ENCODE measurements around the gene FAM170B.

Gene FAM170B

DNA sequence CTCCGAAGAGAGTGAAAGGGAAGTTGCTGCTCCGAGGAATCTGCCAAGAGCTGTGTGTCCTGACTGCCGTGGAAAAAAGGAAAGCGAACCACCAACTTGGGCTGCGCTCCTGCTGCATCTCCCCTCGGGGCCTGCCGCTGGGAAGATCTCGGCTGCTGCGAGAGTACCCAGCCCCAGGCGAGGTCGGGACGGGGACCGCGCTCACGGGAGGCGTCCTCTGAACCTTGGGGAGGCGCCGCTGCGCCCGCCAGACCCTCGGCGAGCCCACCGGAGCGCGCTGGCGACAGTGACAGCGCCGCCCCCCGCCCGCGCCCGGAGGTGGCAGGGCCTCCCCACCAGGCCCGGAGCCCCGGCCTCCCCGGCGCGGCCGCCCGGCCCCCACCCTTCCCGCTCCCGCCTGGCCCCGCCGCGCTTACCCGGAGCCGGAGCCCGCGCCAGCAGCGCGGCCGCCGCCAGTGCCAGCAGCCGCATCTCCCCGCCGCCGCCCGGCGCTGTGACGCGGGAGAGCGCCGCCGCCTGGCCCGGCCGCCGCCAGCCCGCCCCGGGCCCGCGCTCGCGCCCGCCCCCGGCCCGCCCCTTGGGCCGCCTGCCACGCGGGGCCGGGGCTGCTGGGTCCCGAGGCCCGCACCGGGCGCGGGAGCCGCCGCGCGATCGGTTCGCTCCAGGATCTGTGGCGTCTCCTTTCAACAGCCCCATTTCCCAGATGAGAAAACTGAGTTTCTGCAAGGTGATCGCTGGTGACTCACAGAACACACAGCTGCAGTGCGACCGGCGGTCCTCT is 18.6 kb downstream of the FAM170B start, which contains the start of gene VSTM4:
TSS of gene VSTM4 (minus strand) at position 508 of the 781 bp plus-strand sequence. CDS start at position 471, 37 bp downstream.
- no peak within 1 kb of the TSS for H3K27ac Mint-ChIP-seq
- H3K9me3 Mint-ChIP-seq, result no peaks in the 10 kb centered on the region
- H3K4me3 Mint-ChIP-seq, result peak within 1 kb of the TSS; percentile 42
- H3K36me3 Mint-ChIP-seq (ENCODE audit: low read depth), result no peaks in the 10 kb centered on the region
- peaks cover 49% of the 10 kb centered on the region for H3K27me3 Mint-ChIP-seq (ENCODE audit: low read depth)
- H3K4me1 Mint-ChIP-seq (ENCODE audit: low read depth), result peaks cover 4% of the 10 kb centered on the region

DNA sequence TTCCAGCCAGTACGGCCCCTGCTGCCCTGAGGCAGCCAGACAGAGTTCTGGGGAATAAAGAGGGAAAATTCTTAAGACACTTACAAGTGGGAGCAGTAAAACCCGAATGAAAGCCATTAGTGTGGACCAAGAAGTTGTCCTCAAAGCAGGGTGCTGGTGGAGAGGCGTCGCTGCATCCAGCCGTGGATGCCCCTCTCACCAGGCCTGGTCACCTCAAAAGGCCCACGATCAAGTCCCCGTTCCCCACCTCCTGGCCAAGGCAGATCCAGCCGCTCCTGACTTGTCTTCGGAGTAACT is 19.2 kb downstream of the FAM170B start:
- peaks cover 47% of the 10 kb centered on the region for H3K27me3 Mint-ChIP-seq (ENCODE audit: low read depth)
- peak overlapping the region; percentile 42 for H3K4me3 Mint-ChIP-seq
- no peak overlapping the region for H3K27ac Mint-ChIP-seq

DNA sequence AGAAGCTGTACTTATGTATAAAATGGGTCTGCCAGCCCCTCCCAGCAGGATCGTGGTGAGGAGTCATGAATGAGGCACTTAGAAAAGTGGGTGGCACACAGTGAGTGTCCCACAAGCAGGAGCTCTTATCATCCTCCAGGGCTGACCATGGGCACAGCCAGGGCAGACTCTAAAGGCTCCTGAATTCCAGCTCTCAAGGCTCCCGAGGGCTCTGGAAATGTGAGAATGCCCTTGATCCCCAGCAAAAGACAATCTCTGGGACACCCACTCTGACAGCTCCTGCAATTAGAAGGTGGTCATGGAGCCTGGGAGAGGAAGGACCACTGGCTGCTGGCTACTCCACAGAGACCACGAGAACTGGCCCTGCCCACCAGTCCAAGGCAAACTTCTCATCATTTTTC is 20.1 kb downstream of the FAM170B start:
- Mint-ChIP-seq H3K36me3 (ENCODE audit: low read depth) (no peaks in the 10 kb centered on the region), H3K9me3 (no peaks in the 10 kb centered on the region), H3K4me3 (no peak overlapping the region), H3K27me3 (ENCODE audit: low read depth) (peaks cover 43% of the 10 kb centered on the region), H3K27ac (no peak overlapping the region), H3K4me1 (ENCODE audit: low read depth) (peaks cover 4% of the 10 kb centered on the region)

More for the DNA sequence above, 19.2 kb downstream of the FAM170B start:
- H3K36me3 Mint-ChIP-seq (ENCODE audit: low read depth), result no peaks in the 10 kb centered on the region
- peaks cover 4% of the 10 kb centered on the region for H3K4me1 Mint-ChIP-seq (ENCODE audit: low read depth)
- no peaks in the 10 kb centered on the region for H3K9me3 Mint-ChIP-seq

DNA sequence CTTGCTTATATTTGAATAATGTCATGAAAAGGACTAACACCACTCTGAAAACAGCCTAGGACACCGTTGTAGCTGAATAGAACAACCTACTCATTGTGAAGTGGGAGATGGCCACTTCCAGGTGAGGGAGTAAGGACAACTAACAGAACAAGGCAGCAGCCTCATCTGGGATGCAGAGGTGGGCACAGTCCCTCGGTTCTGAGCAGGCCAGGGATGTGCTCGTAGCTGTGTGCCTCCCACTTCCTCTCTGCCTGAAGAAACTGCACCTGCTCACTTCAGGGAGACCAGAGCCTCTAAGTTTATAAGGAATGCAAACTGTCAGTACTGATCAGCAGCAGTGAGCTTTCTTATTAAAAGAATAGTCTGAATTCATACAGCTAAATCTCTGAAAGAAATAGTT is 21.0 kb downstream of the FAM170B start:
- no peak overlapping the region for H3K4me3 Mint-ChIP-seq

DNA sequence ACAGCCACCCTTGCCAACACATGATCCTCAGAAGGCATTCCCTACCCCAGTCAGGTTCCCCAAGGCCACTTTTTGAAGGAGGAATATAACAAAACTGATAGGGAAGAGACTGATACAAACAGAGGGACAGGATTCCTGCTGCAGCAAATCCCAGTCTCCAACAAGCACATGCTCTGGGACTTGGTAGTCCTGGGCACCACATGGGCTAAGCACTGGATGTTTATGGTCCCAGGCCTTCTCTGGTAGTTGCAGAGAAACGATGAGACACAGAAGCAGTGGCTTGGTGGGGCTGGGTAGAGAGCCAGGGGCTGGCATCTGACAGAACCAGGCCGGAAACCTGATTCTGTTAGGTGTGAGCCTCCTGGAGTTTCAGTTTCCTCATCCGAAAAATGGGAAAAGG is 21.7 kb downstream of the FAM170B start:
- Mint-ChIP-seq H3K9me3 (no peaks in the 10 kb centered on the region), H3K36me3 (ENCODE audit: low read depth) (no peaks in the 10 kb centered on the region), H3K4me3 (no peak overlapping the region), H3K4me1 (ENCODE audit: low read depth) (peaks cover 4% of the 10 kb centered on the region), H3K27ac (no peak overlapping the region), H3K27me3 (ENCODE audit: low read depth) (peaks cover 31% of the 10 kb centered on the region)

More for the DNA sequence above, 21.0 kb downstream of the FAM170B start:
- Mint-ChIP-seq H3K27ac (no peak overlapping the region), H3K4me1 (ENCODE audit: low read depth) (peaks cover 4% of the 10 kb centered on the region), H3K9me3 (no peaks in the 10 kb centered on the region), H3K36me3 (ENCODE audit: low read depth) (no peaks in the 10 kb centered on the region), H3K27me3 (ENCODE audit: low read depth) (peaks cover 34% of the 10 kb centered on the region)

DNA sequence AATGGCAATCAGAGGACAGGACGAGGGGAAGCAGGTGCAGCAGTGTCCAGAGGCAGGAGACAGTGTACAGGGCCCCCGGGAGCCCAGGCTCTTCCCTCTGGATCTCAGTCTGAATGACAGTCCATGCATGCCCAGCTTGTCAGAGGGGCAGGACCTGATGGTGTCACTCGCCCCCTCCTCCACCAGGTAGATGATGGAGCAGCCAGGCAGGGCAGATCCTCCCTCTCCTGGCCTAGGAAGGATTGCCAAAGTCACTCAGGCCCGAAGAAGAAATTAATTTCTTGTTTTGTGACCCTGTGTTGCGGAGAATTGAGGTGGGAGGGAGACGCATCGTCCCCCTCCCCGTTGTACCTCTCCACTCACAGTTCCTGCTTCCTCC is 22.5 kb downstream of the FAM170B start:
- Mint-ChIP-seq H3K4me3 (no peak overlapping the region), H3K9me3 (no peaks in the 10 kb centered on the region), H3K27ac (no peak overlapping the region), H3K4me1 (ENCODE audit: low read depth) (peaks cover 3% of the 10 kb centered on the region), H3K36me3 (ENCODE audit: low read depth) (no peaks in the 10 kb centered on the region), H3K27me3 (ENCODE audit: low read depth) (peaks cover 24% of the 10 kb centered on the region)

DNA sequence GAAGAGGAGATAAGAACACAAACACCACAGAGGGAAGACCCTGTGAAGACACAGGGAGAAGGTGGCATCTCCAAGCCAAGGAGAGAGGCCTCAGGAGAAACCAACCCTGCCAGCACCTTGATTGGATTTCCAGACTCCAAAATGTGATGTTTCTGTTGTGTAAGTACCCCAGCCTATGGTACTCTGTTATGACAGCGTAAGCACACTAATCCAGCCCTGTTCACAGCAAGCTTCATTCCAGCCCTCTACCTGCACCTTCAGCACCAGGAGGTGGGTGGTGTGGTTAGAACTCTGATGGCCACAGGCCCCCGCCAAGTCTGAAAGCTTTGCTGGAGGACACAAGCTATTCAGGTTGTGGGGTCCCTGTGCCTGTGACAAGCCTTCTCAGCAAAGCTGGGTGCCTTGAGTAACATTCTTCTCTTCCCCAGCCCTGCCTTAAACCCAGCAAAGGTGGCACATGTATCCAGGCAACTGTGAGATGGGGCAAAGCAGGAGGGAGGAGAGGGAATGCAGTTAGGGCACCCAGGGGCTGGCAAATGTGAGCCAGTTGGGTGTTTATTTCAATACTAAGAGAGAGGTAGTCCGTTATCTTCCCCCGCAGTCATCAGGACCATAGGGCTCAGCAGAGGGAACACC is 23.0 kb downstream of the FAM170B start:
- H3K36me3 Mint-ChIP-seq (ENCODE audit: low read depth), result no peaks in the 10 kb centered on the region
- H3K9me3 Mint-ChIP-seq, result no peaks in the 10 kb centered on the region
- H3K27me3 Mint-ChIP-seq (ENCODE audit: low read depth), result peaks cover 19% of the 10 kb centered on the region
- H3K27ac Mint-ChIP-seq, result no peak overlapping the region
- no peaks in the 10 kb centered on the region for H3K4me1 Mint-ChIP-seq (ENCODE audit: low read depth)
- no peak overlapping the region for H3K4me3 Mint-ChIP-seq

DNA sequence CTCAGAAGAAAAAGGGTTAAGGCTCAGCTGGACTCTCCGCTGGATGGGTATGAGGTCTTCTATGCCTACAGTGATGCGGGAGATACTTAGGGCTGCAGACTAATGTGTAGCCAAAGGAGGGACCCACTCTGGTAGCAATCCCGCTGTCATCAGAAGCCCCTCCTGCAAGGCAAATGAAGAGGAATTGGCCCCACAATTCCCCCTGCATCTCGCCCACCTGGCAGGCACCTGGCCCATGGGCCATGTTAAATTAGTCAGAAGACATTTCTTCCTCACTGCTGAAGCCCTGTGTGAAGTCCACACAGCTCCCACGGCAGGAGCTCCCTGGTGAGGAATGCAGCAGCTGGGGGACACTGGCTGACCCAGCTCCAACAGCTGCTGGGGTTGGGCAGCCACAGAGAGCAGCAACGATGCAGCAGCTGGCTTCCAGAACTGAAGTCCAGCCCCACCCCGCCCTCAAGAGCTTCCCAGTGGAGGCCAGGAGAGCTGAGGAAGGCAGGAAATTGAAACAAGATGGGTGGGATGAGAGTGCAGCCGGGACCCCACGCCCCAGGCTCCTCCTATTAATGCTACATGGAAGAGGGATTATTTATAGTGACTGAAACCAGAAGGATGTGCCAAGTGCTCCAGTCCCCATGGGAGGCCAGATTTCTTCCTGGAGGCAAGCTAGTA is 24.0 kb downstream of the FAM170B start:
- no peaks in the 10 kb centered on the region for H3K36me3 Mint-ChIP-seq (ENCODE audit: low read depth)
- no peak overlapping the region for H3K27ac Mint-ChIP-seq
- peaks cover 23% of the 10 kb centered on the region for H3K27me3 Mint-ChIP-seq (ENCODE audit: low read depth)
- no peaks in the 10 kb centered on the region for H3K4me1 Mint-ChIP-seq (ENCODE audit: low read depth)
- no peak overlapping the region for H3K4me3 Mint-ChIP-seq
- no peaks in the 10 kb centered on the region for H3K9me3 Mint-ChIP-seq

DNA sequence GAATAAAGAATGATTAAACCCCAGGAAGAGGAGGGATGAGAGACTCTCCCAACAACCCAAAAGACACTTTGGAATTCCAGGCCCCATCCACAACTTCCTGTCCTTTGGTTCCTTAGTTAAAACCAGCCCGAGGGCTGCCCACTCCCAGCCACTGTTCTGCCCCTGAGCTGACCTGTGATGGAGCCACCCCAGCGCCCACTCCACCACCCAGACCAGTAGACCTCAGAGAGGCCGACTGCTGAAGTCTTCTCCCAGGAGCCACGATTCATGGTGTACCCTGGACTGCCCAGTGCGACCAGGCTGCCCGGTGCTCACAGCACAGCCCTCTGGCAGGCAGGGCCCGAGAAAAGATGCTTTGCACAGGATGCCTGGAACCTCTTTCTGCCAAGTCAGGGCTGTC is 25.2 kb downstream of the FAM170B start:
- H3K36me3 Mint-ChIP-seq (ENCODE audit: low read depth), result no peaks in the 10 kb centered on the region
- peaks cover 13% of the 10 kb centered on the region for H3K27me3 Mint-ChIP-seq (ENCODE audit: low read depth)
- no peak overlapping the region for H3K4me3 Mint-ChIP-seq
- no peaks in the 10 kb centered on the region for H3K9me3 Mint-ChIP-seq
- H3K4me1 Mint-ChIP-seq (ENCODE audit: low read depth), result no peaks in the 10 kb centered on the region
- no peak overlapping the region for H3K27ac Mint-ChIP-seq

DNA sequence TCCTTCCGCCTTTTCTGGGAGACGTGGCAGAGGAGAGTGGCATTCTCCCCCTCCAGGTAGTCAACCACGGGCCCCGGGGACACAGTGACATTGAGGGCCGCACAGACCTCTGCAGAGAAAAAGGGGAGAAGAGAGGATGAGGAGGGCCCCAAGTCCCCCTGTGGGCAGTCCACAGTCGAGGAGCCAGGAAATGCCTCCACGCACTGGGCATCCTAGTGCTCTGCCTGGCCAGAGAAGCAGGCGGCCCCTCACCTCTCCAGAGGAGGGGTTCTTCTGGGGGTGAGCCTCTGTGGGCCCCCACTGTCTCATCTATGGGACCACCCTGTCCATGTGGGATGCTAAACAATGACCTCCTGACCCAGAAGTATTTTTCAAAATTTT is 25.9 kb downstream of the FAM170B start:
- Mint-ChIP-seq H3K36me3 (ENCODE audit: low read depth) (no peaks in the 10 kb centered on the region), H3K27me3 (ENCODE audit: low read depth) (peaks cover 7% of the 10 kb centered on the region), H3K4me1 (ENCODE audit: low read depth) (no peaks in the 10 kb centered on the region), H3K27ac (no peak overlapping the region), H3K9me3 (no peaks in the 10 kb centered on the region), H3K4me3 (no peak overlapping the region)

DNA sequence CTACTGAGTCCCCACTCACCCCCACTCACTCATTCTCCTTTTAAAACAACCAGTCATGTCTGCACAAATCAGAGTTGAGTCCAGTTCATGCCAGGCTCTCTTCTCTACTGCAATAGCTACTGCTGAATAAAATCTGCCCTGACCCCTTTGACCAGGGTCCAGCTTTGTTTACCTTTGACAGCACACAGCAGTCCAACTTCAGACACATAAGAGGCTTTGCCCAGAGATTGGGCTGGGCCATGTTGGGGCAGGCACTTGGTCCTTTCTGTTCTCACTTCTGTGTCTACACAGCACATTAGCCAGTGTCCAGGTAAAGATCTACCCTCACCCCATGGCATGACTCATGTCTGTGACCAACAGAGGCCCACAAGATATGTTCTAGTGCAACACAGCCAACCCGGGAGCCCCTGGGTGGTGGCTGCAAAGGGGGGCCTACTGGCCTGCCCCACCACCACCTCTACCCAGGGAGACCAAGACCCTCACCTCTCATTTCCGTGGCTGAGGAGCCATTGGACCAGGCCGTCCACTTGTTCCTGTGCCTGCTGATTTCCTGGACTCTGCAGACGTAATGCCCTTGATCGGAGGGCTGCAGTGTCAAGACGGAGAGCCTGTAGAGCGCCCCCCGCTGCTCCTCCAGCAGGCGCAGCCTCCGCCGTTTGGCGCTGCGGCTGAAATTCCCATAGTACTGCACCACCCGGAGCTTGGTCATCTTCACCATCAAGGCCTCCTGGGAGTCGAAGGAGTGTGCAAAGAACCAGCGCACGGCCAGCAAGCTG is 26.5 kb downstream of the FAM170B start:
- peaks cover 7% of the 10 kb centered on the region for H3K27me3 Mint-ChIP-seq (ENCODE audit: low read depth)
- H3K27ac Mint-ChIP-seq, result no peak overlapping the region
- H3K36me3 Mint-ChIP-seq (ENCODE audit: low read depth), result no peaks in the 10 kb centered on the region
- H3K4me1 Mint-ChIP-seq (ENCODE audit: low read depth), result no peaks in the 10 kb centered on the region
- no peaks in the 10 kb centered on the region for H3K9me3 Mint-ChIP-seq
- no peak overlapping the region for H3K4me3 Mint-ChIP-seq

DNA sequence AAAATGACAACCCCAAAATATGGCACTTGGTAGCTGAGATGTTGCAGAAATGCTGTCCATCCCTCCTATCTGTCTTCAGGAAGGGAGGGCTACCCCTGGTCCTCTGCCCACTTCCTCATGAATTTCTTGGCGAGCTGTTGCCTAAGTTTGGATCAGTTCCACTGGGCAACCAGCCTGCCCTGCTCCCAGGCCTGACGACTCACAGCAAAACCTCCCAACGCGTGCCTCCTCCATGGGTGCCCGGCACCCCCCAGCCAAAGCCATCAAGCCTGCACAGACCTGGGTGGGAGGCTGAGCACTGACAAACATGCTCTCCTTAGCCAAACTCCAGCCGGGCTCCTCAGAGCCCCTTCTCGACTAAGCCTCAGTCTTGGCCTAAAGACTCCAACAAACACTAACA is 27.4 kb downstream of the FAM170B start:
- H3K4me1 Mint-ChIP-seq (ENCODE audit: low read depth), result no peaks in the 10 kb centered on the region
- no peaks in the 10 kb centered on the region for H3K9me3 Mint-ChIP-seq
- no peak overlapping the region for H3K27ac Mint-ChIP-seq
- no peaks in the 10 kb centered on the region for H3K36me3 Mint-ChIP-seq (ENCODE audit: low read depth)
- H3K27me3 Mint-ChIP-seq (ENCODE audit: low read depth), result peaks cover 10% of the 10 kb centered on the region
- no peak overlapping the region for H3K4me3 Mint-ChIP-seq

DNA sequence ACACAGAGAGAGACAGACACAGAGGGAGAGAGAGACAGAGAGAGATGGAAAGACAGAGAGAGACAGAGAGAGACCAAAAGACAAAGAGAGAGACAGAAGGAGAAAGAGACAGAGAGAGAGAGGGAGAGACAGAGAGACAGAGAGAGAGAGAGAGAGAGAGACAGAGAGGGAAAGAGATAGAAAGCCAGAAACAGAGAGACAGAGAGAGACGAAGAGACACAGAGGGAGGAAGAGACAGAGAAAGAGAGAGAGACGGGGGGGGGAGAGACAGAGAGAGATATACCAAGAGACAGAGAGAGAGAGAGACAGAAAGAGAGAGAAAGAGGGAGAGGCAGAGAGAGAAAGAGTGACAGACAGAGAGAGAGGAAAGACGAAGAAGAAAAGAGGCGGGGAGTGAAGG is 28.7 kb downstream of the FAM170B start:
- Mint-ChIP-seq H3K27ac (no peak overlapping the region), H3K9me3 (no peaks in the 10 kb centered on the region), H3K4me3 (no peak overlapping the region), H3K4me1 (ENCODE audit: low read depth) (no peaks in the 10 kb centered on the region), H3K27me3 (ENCODE audit: low read depth) (peaks cover 10% of the 10 kb centered on the region), H3K36me3 (ENCODE audit: low read depth) (no peaks in the 10 kb centered on the region)

DNA sequence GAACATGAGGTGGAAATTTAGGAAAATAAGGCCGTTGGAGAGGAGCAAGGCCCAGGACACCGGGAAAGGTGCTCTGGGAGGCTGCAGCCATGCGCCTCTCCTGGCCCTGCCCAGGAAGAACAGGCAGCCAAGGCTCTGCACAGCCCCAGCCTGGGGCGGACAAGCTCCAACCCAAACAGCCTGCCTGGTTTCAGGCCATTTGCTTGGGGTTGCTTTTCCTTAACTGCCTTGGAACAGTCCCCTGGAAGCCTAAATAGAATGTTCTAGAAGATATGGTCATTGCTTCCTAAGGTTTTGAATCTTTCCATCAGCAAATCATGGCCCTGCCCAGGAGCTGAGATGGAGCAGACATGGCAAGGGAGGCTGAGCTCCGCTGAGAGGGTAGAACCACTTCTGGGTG is 29.5 kb downstream of the FAM170B start:
- no peak overlapping the region for H3K27ac Mint-ChIP-seq
- no peaks in the 10 kb centered on the region for H3K9me3 Mint-ChIP-seq
- H3K4me1 Mint-ChIP-seq (ENCODE audit: low read depth), result no peaks in the 10 kb centered on the region
- H3K4me3 Mint-ChIP-seq, result no peak overlapping the region
- peaks cover 10% of the 10 kb centered on the region for H3K27me3 Mint-ChIP-seq (ENCODE audit: low read depth)
- no peaks in the 10 kb centered on the region for H3K36me3 Mint-ChIP-seq (ENCODE audit: low read depth)
